Immature natural killer cell (primary cell): ENCODE data around the gene ARHGAP24. TPM values are rescaled to one million over a fixed set of nuclear protein-coding genes. Genes with fewer than 3 reads are reported as not detected.

ENCODE experiments used
- DNase-seq, 3 donors: peaks; one replicate each; pipeline ENCODE4 v3.0.0; 2022; ENCODE audit warnings: mixed read lengths in 1 of 3
- H3K27ac Mint-ChIP-seq, 6 donors: one replicate each; pipeline ENCODE4 v1.8.0; 2020; ENCODE audit warnings: mixed read lengths in 6 of 6, mild to moderate bottlenecking in 5 of 6, inconsistent platforms in 4 of 6, moderate library complexity in 3 of 6
- H3K27me3 Mint-ChIP-seq, 3 donors: one replicate each; pipeline ENCODE4 v1.8.0; 2020 to 2021; ENCODE audit warnings: low read depth in 3 of 3, mild to moderate bottlenecking in 3 of 3, mixed read lengths in 3 of 3, moderate library complexity in 3 of 3, inconsistent platforms in 1 of 3
- H3K36me3 Mint-ChIP-seq, 3 donors: one replicate each; pipeline ENCODE4 v1.8.0; 2020; ENCODE audit warnings: mixed read lengths in 3 of 3, inconsistent platforms in 2 of 3, mild to moderate bottlenecking in 2 of 3
- H3K4me1 Mint-ChIP-seq, 2 donors: one replicate each; pipeline ENCODE4 v1.8.0; 2020; ENCODE audit warnings: inconsistent platforms in 2 of 2, mild to moderate bottlenecking in 2 of 2, mixed read lengths in 2 of 2, moderate library complexity in 1 of 2
- H3K4me3 Mint-ChIP-seq, 5 donors: one replicate each; pipeline ENCODE4 v1.8.0; 2020; ENCODE audit warnings: mild to moderate bottlenecking in 5 of 5, mixed read lengths in 5 of 5, inconsistent platforms in 3 of 5, moderate library complexity in 3 of 5
- H3K9me3 Mint-ChIP-seq, 6 donors: one replicate each; pipeline ENCODE4 v1.8.0; 2020; ENCODE audit warnings: mild to moderate bottlenecking in 6 of 6, mixed read lengths in 6 of 6, inconsistent platforms in 4 of 6, moderate library complexity in 3 of 6
- polyA plus RNA-seq, 3 donors: library from polyadenylated mRNA; unstranded; fragments of 300-500 nt; fragmentation: Illumina TruSeq; gene quantifications; one replicate each; pipeline ENCODE4 v1.2.3, GENCODE V29; 2021

ARHGAP24 gene
- polyA plus RNA-seq, 3 donors from 2014 or later = 0.06 to 0.24 TPM; not detected in 1

DNA sequence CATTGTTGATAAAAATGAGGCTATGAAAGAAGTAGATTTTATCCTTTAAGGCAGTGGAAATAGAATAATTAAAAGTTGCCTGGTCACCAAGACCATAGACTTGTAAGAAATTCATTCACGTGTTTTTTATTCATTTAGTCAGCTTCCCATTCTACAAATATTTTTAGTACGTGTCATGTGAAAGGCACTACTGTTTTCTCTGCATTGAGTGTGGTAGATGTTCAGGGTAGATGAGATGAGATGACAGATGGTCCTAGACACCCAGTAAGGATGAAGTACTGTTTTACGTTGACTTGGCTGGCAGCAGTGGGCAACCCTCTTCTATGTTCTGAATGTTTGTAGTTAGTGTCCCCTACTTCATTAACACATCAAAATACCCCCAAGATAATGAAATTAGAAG lies 228.1 kb downstream of the ARHGAP24 start:
- Mint-ChIP-seq H3K9me3 (peaks cover 4 to 36% (median 13%) of the 10 kb centered on the region in 6 donors), H3K4me3 (no peak overlapping the region), H3K27me3 (peaks cover 0 to 4% (median 0%) of the 10 kb centered on the region in 3 donors), H3K4me1 (no peaks in the 10 kb centered on the region), H3K27ac (no peak overlapping the region), H3K36me3 (no peaks in the 10 kb centered on the region)
- no peak for DNase-seq

DNA sequence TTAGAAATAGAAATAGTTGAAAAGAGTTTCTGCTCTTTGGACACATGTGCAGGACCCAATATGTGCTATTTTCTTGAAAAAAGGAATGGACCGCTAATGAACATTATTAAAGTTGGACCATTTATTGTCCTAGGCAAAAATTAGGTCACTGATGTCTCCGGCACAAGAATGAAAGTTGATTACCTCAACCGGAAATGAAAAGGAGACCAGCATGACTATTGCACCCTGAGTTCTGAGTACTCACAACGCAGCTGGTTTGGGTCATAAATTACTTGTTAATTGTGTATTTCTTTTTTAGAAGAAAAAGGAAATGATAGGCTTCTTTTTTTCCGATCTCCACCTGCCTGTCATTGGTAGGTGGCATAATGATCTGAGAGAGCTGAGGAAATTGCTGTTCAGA lies 232.7 kb downstream of the ARHGAP24 start:
- H3K36me3 Mint-ChIP-seq = no peaks in the 10 kb centered on the region
- H3K9me3 Mint-ChIP-seq = peaks cover 2 to 23% (median 14%) of the 10 kb centered on the region in 6 donors
- no peak overlapping the region for H3K4me3 Mint-ChIP-seq
- peaks cover 0 to 2% (median 0%) of the 10 kb centered on the region in 3 donors for H3K27me3 Mint-ChIP-seq
- H3K27ac Mint-ChIP-seq = no peak overlapping the region
- DNase-seq = no peak
- H3K4me1 Mint-ChIP-seq = no peaks in the 10 kb centered on the region

DNA sequence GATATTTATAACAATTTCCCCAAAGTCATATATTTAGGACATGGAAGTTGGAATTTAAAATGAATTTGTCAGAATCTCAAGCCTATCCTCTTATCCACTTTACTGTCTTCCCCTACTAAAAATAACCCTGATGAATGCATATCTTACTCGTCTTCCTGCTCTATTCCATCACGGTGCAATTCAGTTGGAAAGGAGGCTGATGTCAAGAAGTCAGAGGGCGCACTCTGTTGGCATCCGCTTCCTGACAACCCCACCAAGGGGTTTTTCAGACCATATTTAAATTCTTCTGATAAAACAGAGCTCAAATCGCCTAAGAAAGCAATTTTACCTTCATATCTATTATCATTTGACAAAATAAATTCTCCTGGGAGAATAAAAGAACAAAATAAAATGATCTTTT lies 233.5 kb downstream of the ARHGAP24 start:
- Mint-ChIP-seq H3K9me3 (peaks cover 2 to 20% (median 16%) of the 10 kb centered on the region in 6 donors), H3K4me1 (no peaks in the 10 kb centered on the region), H3K4me3 (no peak overlapping the region), H3K27me3 (no peaks in the 10 kb centered on the region), H3K27ac (no peak overlapping the region), H3K36me3 (no peaks in the 10 kb centered on the region)
- DNase-seq = no peak

DNA sequence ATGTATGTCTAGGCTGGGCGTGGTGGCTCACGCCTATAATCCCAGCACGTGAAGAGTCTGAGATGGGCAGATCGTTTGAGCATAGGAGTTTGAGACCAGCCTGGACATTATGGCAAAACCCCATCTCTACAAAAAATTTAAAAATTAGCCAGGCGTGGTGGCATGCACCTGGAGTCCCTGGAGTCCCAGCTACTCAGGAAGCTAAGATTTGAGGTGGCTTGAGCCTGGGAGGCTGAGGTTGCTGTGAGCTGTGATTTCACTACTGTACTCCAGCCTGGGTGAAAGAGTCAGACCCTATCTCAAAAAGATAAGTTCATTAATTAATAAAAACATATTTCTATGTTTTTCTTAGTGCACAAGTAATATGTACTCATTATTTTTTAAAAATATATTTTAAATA lies 238.1 kb downstream of the ARHGAP24 start:
- DNase-seq = no peak
- no peak overlapping the region for H3K27ac Mint-ChIP-seq
- no peak overlapping the region for H3K4me3 Mint-ChIP-seq

DNA sequence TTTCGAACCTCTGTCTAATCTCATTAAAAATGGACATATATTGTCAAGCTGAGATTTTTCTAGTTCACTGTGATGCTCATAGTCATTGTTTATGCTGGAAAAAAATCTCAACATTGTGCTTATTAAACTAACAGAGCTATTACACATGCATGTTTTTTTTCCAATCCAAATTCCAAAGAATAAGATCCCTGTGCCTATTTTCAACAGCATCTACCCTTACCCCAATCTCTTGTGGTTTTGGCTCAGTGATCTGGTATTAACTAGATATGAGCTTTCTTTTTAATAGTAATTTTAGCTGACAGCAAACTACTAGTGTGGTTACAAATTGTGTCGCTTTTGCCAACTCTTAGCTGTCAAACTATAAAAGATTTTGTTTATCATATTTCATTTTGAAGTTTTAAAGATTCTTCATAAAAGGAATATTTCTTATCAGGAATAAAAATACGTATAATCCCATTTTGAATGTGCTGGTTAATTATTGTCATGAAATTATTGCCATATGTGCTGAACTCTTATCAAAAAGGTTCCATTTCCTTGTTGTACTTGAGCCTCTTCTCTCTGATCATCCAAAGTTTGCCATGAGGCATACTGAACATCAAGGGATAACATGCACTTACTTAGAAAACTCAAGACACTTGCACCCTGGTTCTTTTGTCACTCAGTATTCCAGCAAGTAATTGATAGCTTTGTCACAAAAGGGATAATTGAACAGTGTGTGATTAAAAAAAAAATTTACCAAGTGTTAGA lies 241.2 kb downstream of the ARHGAP24 start:
- peaks cover 0 to 2% (median 0%) of the 10 kb centered on the region in 3 donors for H3K27me3 Mint-ChIP-seq
- peaks cover 1 to 29% (median 11%) of the 10 kb centered on the region in 6 donors for H3K9me3 Mint-ChIP-seq
- DNase-seq = no peak
- no peaks in the 10 kb centered on the region for H3K4me1 Mint-ChIP-seq
- no peak overlapping the region for H3K27ac Mint-ChIP-seq
- no peaks in the 10 kb centered on the region for H3K36me3 Mint-ChIP-seq
- H3K4me3 Mint-ChIP-seq = no peak overlapping the region

More for the DNA sequence above, 238.1 kb downstream of the ARHGAP24 start:
- Mint-ChIP-seq H3K9me3 (peaks cover 0 to 20% (median 5%) of the 10 kb centered on the region in 6 donors), H3K4me1 (no peaks in the 10 kb centered on the region), H3K27me3 (peaks cover 0 to 2% (median 0%) of the 10 kb centered on the region in 3 donors), H3K36me3 (no peaks in the 10 kb centered on the region)

DNA sequence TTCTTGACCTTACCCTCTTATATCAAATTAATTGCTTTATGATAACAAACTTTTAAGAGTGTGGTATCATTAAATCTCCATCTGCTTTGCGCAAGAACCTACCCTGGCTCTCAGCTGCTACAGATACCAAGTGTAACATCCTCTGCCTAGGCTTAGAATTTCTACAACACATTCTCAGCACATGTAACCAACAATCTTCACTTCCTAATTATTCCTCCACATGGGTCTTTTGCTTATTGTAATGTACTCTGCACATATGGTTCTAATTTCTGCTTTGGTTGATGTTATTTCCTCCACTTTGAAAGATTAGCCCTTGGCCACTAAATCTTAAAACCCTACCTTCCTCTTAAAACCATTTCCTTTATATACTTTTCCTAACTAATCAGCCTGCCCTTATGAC lies 242.4 kb downstream of the ARHGAP24 start:
- Mint-ChIP-seq H3K36me3 (no peaks in the 10 kb centered on the region), H3K4me3 (no peak overlapping the region), H3K27ac (no peak overlapping the region), H3K27me3 (peaks cover 0 to 2% (median 0%) of the 10 kb centered on the region in 3 donors), H3K9me3 (peaks cover 1 to 28% (median 10%) of the 10 kb centered on the region in 6 donors), H3K4me1 (no peaks in the 10 kb centered on the region)
- no peak for DNase-seq

DNA sequence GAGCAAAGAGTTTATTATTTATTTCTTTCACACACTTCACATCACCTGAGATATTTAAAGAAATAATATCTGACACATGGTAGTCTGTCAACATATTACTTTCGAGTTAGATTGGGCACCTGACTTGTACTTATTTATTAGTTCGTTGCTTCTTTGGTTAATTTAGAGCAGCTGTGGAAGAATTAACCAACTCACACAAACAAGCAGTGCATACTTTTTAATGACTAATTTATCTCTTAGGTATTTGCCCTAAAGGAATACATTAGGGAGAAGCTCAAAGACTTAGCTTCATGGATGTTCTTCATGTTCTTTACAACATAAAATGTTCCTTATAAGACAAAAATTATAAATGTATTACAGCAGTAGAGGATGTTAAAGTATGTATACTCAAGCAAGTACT lies 242.9 kb downstream of the ARHGAP24 start:
- Mint-ChIP-seq H3K4me1 (no peaks in the 10 kb centered on the region), H3K27ac (no peak overlapping the region), H3K27me3 (peaks cover 0 to 2% (median 0%) of the 10 kb centered on the region in 3 donors), H3K9me3 (peaks cover 0 to 23% (median 8%) of the 10 kb centered on the region in 6 donors), H3K36me3 (no peaks in the 10 kb centered on the region), H3K4me3 (no peak overlapping the region)
- DNase-seq = no peak

DNA sequence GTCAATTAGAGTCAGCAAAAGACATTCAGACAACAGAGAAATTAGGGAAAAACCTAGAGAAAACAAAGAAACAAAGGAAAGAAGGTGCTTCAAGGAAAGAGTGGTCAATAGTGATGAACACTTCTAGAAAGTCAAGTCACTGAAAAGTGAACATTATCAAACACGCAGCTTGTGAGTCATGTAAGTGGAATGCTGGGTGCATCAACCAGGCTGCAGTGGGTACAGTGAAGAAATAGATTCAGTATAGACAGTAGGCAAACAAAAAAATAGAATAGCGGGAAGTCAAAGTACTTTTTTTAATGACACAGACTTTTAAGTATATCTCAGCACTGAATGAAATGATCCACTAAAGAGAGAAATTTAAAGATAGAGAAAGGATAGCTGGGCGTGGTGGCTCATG lies 245.8 kb downstream of the ARHGAP24 start:
- H3K27me3 Mint-ChIP-seq = no peaks in the 10 kb centered on the region
- no peak overlapping the region for H3K27ac Mint-ChIP-seq
- H3K4me3 Mint-ChIP-seq = no peak overlapping the region
- peaks cover 0 to 29% (median 8%) of the 10 kb centered on the region in 6 donors for H3K9me3 Mint-ChIP-seq
- no peaks in the 10 kb centered on the region for H3K36me3 Mint-ChIP-seq
- DNase-seq = no peak
- H3K4me1 Mint-ChIP-seq = no peaks in the 10 kb centered on the region

DNA sequence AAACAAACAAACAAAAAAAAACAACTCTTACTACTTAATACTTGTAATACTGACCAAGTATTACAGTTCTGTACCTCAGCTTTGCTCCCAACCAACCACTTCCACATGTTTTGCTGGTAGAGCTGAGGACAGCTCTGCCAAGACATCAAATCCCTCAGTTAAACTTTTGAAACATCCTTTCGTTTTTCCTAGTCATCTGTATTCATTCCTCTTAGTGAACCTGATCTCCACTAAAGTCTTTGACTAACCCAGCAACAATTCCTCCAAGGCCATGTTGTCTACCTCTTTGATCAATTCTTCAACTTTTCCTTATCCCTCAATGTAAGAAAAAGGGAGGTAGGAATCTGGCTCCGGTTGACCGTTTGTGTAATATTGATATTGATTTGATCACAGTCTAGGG lies 247.5 kb downstream of the ARHGAP24 start:
- no peak overlapping the region for H3K27ac Mint-ChIP-seq
- peaks cover under 1 to 30% (median 5%) of the 10 kb centered on the region in 6 donors for H3K9me3 Mint-ChIP-seq
- H3K27me3 Mint-ChIP-seq = no peaks in the 10 kb centered on the region
- no peaks in the 10 kb centered on the region for H3K4me1 Mint-ChIP-seq
- no peak for DNase-seq
- H3K4me3 Mint-ChIP-seq = no peak overlapping the region
- no peaks in the 10 kb centered on the region for H3K36me3 Mint-ChIP-seq

DNA sequence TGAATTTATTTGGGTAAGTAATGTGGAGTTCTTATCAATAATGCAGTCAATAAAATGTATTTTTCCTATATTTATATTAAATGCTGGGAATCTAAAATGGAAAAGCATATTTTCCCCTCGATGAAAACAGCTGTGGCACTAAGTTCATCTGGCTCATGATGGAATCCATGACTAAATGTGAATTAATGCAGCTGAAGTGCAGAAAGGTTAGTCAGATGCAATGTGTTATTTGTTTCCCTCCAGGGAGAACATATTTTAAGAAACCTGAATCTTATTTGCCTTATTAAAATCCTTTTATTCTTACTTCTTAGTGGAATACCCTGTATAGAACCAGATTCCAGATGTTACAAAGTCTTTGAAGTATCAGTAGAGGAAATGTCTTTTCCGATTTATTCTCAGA lies 247.9 kb downstream of the ARHGAP24 start:
- Mint-ChIP-seq H3K4me3 (no peak overlapping the region), H3K27me3 (no peaks in the 10 kb centered on the region), H3K4me1 (no peaks in the 10 kb centered on the region), H3K27ac (no peak overlapping the region), H3K36me3 (no peaks in the 10 kb centered on the region), H3K9me3 (peaks cover 0 to 33% (median 5%) of the 10 kb centered on the region in 6 donors)
- DNase-seq = no peak

DNA sequence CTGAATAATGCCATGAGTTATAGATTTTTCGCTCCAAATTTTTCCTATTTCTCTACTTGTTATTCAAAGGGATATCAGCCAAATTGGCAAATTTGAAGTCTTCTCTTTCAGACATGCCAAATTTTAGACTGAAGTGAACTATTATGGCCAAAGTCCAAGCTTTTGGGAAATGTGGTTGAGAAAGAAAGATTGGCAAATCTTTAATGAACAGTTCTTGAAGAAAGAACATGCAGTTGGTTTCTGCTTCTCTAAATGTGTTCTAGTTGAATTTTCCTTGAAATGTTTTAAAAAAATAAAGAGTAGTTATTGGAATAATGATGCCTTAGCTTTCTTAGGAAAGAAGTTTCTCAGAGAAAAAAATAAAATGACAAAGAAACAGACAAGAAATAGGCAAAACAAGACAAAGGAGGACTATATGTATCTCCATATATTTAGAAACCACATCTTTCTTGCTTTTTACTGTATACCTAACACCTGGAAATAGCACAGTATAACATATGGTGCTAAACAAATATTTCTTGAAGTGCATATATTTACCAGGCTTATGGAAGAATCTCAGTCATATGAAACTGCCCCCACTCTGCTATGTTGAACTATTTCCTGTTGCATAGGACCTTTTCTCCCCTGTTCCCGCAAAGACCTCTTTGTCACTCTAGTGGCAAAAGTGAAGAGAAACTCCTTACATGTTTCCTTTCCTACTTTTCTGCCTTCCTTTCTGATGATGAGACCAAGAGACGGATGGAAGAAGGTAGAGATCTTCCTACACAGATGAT lies 250.0 kb downstream of the ARHGAP24 start:
- no peaks in the 10 kb centered on the region for H3K36me3 Mint-ChIP-seq
- peaks cover 0 to 29% (median 2%) of the 10 kb centered on the region in 6 donors for H3K9me3 Mint-ChIP-seq
- no peaks in the 10 kb centered on the region for H3K4me1 Mint-ChIP-seq
- no peaks in the 10 kb centered on the region for H3K27me3 Mint-ChIP-seq
- no peak overlapping the region for H3K27ac Mint-ChIP-seq
- DNase-seq = no peak
- no peak overlapping the region for H3K4me3 Mint-ChIP-seq

DNA sequence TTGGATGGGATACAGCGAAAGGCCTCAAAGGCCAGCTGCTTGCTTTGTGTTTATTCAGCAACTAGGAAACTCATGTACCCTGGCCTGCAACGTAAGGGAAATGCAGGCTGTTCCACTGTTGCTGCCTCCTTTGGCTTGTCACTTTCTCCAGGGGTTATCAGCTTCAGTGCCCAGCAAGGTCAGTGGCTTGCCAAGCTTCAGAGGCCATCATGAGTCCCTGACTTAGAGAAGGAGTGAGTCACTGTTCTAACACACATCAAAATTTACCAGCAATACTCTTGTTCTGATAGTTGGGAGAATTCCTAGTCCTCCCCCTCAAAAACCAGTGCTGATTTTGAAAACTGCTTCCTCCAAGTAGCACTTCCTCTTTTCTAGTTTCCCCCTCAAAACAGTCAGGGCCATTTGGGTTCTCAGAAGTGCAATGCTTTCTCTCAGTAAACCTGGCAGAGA lies 250.8 kb downstream of the ARHGAP24 start:
- Mint-ChIP-seq H3K4me3 (no peak overlapping the region), H3K4me1 (no peaks in the 10 kb centered on the region), H3K27ac (no peak overlapping the region)

DNA sequence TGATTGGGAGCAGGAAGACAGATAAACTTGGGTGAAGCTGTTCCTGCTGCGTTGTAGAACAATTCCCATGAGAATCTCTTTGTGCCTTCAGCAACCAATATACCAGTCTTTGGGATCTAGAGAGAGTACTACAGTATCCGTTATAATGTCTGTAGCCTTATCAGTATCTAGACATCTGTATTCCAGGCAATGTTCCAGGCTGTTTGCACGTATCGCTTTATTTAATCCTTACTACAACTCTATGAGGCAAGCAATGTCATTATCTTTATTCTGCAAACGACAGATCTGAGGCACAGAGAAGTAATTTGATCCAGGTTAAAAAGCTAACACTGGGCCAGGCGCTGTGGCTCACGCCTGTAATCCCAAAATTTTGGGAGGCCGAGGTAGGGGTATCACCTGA lies 251.6 kb downstream of the ARHGAP24 start:
- Mint-ChIP-seq H3K4me1 (no peaks in the 10 kb centered on the region), H3K27ac (no peak overlapping the region), H3K4me3 (no peak overlapping the region), H3K27me3 (no peaks in the 10 kb centered on the region), H3K36me3 (no peaks in the 10 kb centered on the region), H3K9me3 (peaks cover 0 to 19% (median 2%) of the 10 kb centered on the region in 6 donors)
- no peak for DNase-seq

More for the DNA sequence above, 250.8 kb downstream of the ARHGAP24 start:
- Mint-ChIP-seq H3K27me3 (no peaks in the 10 kb centered on the region), H3K36me3 (no peaks in the 10 kb centered on the region), H3K9me3 (peaks cover 0 to 23% (median 2%) of the 10 kb centered on the region in 6 donors)
- DNase-seq = no peak

DNA sequence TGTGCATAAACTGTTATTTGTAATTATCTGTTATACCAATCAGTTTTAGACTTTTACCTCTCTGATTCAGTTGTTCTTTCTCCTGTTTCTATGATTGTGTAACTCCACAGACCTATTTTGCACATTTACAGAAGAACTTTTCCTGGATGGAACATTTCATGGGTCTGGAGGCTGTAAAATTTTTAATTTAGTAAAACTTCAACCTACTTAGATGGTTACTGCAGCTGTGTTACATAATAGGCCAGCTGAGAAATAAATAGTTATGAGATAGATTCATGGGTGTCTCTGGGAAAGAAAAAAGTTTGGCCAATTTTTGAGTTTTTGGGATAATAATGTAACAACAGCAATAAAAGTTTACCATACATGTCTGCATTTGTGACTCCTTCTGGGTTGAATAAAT lies 253.5 kb downstream of the ARHGAP24 start:
- H3K9me3 Mint-ChIP-seq = peaks cover 2 to 22% (median 5%) of the 10 kb centered on the region in 6 donors
- H3K27me3 Mint-ChIP-seq = no peaks in the 10 kb centered on the region
- no peaks in the 10 kb centered on the region for H3K4me1 Mint-ChIP-seq
- no peak overlapping the region for H3K4me3 Mint-ChIP-seq
- no peak for DNase-seq
- H3K27ac Mint-ChIP-seq = no peak overlapping the region
- no peaks in the 10 kb centered on the region for H3K36me3 Mint-ChIP-seq
